ENCODE measurements around the gene MBD2.
"Not testable (repeated sequence)": the region's sequence is repeated elsewhere in the genome, so short reads cannot be mapped to it uniquely, and the experiment has no call there.

MBD2 gene

GRCh38 chr18:54210463-54210862 lies 14.0 kb downstream of the MBD2 start:
- TF ChIP-seq CTCF (IDR thresholded peaks at IDR 0.05; ENCODE audit: unreplicated experiment in 3 of 3) = no peak
- H3K9me3 Mint-ChIP-seq = no peaks in the 10 kb centered on the region
- H3K4me1 Mint-ChIP-seq = peaks cover 34% of the 10 kb centered on the region
- no peak overlapping the region for H3K4me3 Mint-ChIP-seq
- H3K27ac Mint-ChIP-seq = peak overlapping the region in 1 of 3 experiments; percentile 89
- no peaks in the 10 kb centered on the region for H3K27me3 Mint-ChIP-seq (ENCODE audit: low read depth)
- peaks cover 18% of the 10 kb centered on the region for H3K36me3 Mint-ChIP-seq (ENCODE audit: low read depth)

- TF ChIP-seq CTCF (IDR thresholded peaks at IDR 0.05; ENCODE audit: unreplicated experiment in 3 of 3) = no peak
- H3K4me3 Mint-ChIP-seq = no peak overlapping the region
- peaks cover 38% of the 10 kb centered on the region for H3K4me1 Mint-ChIP-seq
- peak overlapping the region; percentile 67 to 89 (median 84) for H3K27ac Mint-ChIP-seq
- no peaks in the 10 kb centered on the region for H3K27me3 Mint-ChIP-seq (ENCODE audit: low read depth)
- H3K36me3 Mint-ChIP-seq (ENCODE audit: low read depth) = peaks cover 17% of the 10 kb centered on the region
- H3K9me3 Mint-ChIP-seq = no peaks in the 10 kb centered on the region
Observed at GRCh38 chr18:54209471-54210180, 14.8 kb downstream of the MBD2 start.

- Mint-ChIP-seq H3K4me3 (no peak overlapping the region), H3K27me3 (ENCODE audit: low read depth) (no peaks in the 10 kb centered on the region), H3K9me3 (no peaks in the 10 kb centered on the region), H3K27ac (peak overlapping the region; percentile 15 to 89 (median 79)), H3K36me3 (ENCODE audit: low read depth) (peaks cover 36% of the 10 kb centered on the region), H3K4me1 (peaks cover 43% of the 10 kb centered on the region)
- TF ChIP-seq CTCF (IDR thresholded peaks at IDR 0.05; ENCODE audit: unreplicated experiment in 3 of 3) = no peak
Observed at GRCh38 chr18:54206447-54206846, 18.0 kb downstream of the MBD2 start.

GRCh38 chr18:54205959-54206358 lies 18.5 kb downstream of the MBD2 start:
- no peak for TF ChIP-seq CTCF (IDR thresholded peaks at IDR 0.05; ENCODE audit: unreplicated experiment in 3 of 3)
- H3K27ac Mint-ChIP-seq = peak overlapping the region; percentile 79 to 89 (median 88)
- H3K4me1 Mint-ChIP-seq = peaks cover 40% of the 10 kb centered on the region
- peaks cover 41% of the 10 kb centered on the region for H3K36me3 Mint-ChIP-seq (ENCODE audit: low read depth)
- H3K4me3 Mint-ChIP-seq = no peak overlapping the region
- no peaks in the 10 kb centered on the region for H3K27me3 Mint-ChIP-seq (ENCODE audit: low read depth)
- no peaks in the 10 kb centered on the region for H3K9me3 Mint-ChIP-seq

GRCh38 chr18:54205448-54205847 lies 19.0 kb downstream of the MBD2 start:
- H3K9me3 Mint-ChIP-seq; H3K27me3 Mint-ChIP-seq (ENCODE audit: low read depth): not testable (repeated sequence)
- H3K27ac Mint-ChIP-seq = peak overlapping the region; percentile 79 to 89 (median 88)
- H3K4me3 Mint-ChIP-seq = peak overlapping the region in 1 of 3 experiments; percentile 4
- peaks cover 40% of the 10 kb centered on the region for H3K4me1 Mint-ChIP-seq
- H3K36me3 Mint-ChIP-seq (ENCODE audit: low read depth) = peaks cover 44% of the 10 kb centered on the region

GRCh38 chr18:54204883-54205282 lies 19.6 kb downstream of the MBD2 start:
- H3K9me3 Mint-ChIP-seq = no peaks in the 10 kb centered on the region
- TF ChIP-seq CTCF (IDR thresholded peaks at IDR 0.05; ENCODE audit: unreplicated experiment in 3 of 3) = no peak
- no peaks in the 10 kb centered on the region for H3K27me3 Mint-ChIP-seq (ENCODE audit: low read depth)
- H3K27ac Mint-ChIP-seq = peak overlapping the region in 1 of 3 experiments; percentile 18
- H3K4me1 Mint-ChIP-seq = peaks cover 38% of the 10 kb centered on the region
- peaks cover 48% of the 10 kb centered on the region for H3K36me3 Mint-ChIP-seq (ENCODE audit: low read depth)
- H3K4me3 Mint-ChIP-seq = no peak overlapping the region
